HG03520 (cell line): Measurements from ENCODE around the gene ABHD6.
"Not testable (repeated sequence)": the region's sequence is repeated elsewhere in the genome, so short reads cannot be mapped to it uniquely, and the experiment has no call there.

Experiments
- ATAC-seq: cut with Tn5 transposase; IDR thresholded peaks from one replicate; pipeline ENCODE4 v1.9.1; 2021; ENCODE audit warnings: mild to moderate bottlenecking, moderate library complexity; ENCODE audit not compliant: unreplicated experiment

Gene ABHD6

GRCh38 chr3:58241306-58242044 is 3.9 kb downstream of the ABHD6 start:
- no peak for ATAC-seq

GRCh38 chr3:58242340-58242739 is 4.7 kb downstream of the ABHD6 start:
- no peak for ATAC-seq

- ATAC-seq = not testable (repeated sequence)
These were observed 5.3 kb downstream of the ABHD6 start for GRCh38 chr3:58242860-58243259.

GRCh38 chr3:58243976-58244585 is 6.5 kb downstream of the ABHD6 start:
- ATAC-seq = no peak

- ATAC-seq = no peak
These were observed 8.8 kb downstream of the ABHD6 start for GRCh38 chr3:58246148-58247047.

- ATAC-seq = no peak
These were observed 11.9 kb downstream of the ABHD6 start for GRCh38 chr3:58249358-58250092.

- no peak for ATAC-seq
These were observed 12.6 kb downstream of the ABHD6 start for GRCh38 chr3:58250093-58250707.

GRCh38 chr3:58251631-58252035 is 14.0 kb downstream of the ABHD6 start:
- no peak for ATAC-seq

GRCh38 chr3:58254144-58254543 is 16.6 kb downstream of the ABHD6 start:
- no peak for ATAC-seq

GRCh38 chr3:58256061-58256460 is 18.5 kb downstream of the ABHD6 start:
- ATAC-seq = no peak

GRCh38 chr3:58256511-58256910 is 18.9 kb downstream of the ABHD6 start:
- no peak for ATAC-seq

- no peak for ATAC-seq
These were observed 20.9 kb downstream of the ABHD6 start for GRCh38 chr3:58258392-58259055.

GRCh38 chr3:58260261-58260731 is 22.7 kb downstream of the ABHD6 start:
- ATAC-seq = no peak

- no peak for ATAC-seq
These were observed 23.1 kb downstream of the ABHD6 start for GRCh38 chr3:58260733-58261132.

- no peak for ATAC-seq
These were observed 24.5 kb downstream of the ABHD6 start for GRCh38 chr3:58261954-58262666.

GRCh38 chr3:58266577-58266976 is 29.0 kb downstream of the ABHD6 start:
- no peak for ATAC-seq

GRCh38 chr3:58267543-58267942 is 30.0 kb downstream of the ABHD6 start:
- not testable (repeated sequence) for ATAC-seq

GRCh38 chr3:58269356-58269755 is 31.8 kb downstream of the ABHD6 start:
- no peak for ATAC-seq

GRCh38 chr3:58270485-58270884 is 32.9 kb downstream of the ABHD6 start:
- no peak for ATAC-seq
